Fibroblast of lung (primary cell): ENCODE data around the gene TUBA4A. TPM values are rescaled to one million over a fixed set of nuclear protein-coding genes. Genes with fewer than 3 reads are reported as not detected.

Experiments used
- DNase-seq, 2 donors: peaks; one replicate each; pipeline versions ENCODE4 v3.0.0 to v3.0.0-alpha.2; 2010; ENCODE audit warnings: low read depth in 2 of 2
- H2AFZ ChIP-seq: 2 replicates; pipeline ENCODE4 v1.5.1; 2012; ENCODE audit warnings: low read length, control low read depth, inconsistent platforms
- H3K27ac ChIP-seq: 2 replicates; pipeline ENCODE4 v1.5.1; 2011; ENCODE audit warnings: low read length, control low read depth; ENCODE audit not compliant: insufficient read depth
- H3K27me3 ChIP-seq: 2 replicates; pipeline ENCODE4 v1.5.1; 2011; ENCODE audit warnings: mild to moderate bottlenecking, low read length; ENCODE audit not compliant: control insufficient read depth, insufficient read depth
- H3K36me3 ChIP-seq: 2 replicates; pipeline ENCODE4 v1.5.1; 2011; ENCODE audit warnings: low read length; ENCODE audit not compliant: control insufficient read depth, insufficient read depth
- H3K4me1 ChIP-seq: 2 replicates; pipeline ENCODE4 v1.5.1; 2011; ENCODE audit warnings: low read length; ENCODE audit not compliant: control insufficient read depth, insufficient read depth; ENCODE audit errors: extremely low read depth
- H3K4me2 ChIP-seq: 2 replicates; pipeline ENCODE4 v1.5.1; 2011; ENCODE audit warnings: low read length, control low read depth; ENCODE audit not compliant: insufficient read depth; ENCODE audit errors: extremely low read depth
- H3K4me3 ChIP-seq, 4 experiments: fragments of 200-600 bp in 1 of 4; sonication (generic) in 1 of 4; replicated peaks in 1 of 4; 2 replicates each; pipeline ENCODE4 v1.5.1; 2011 to 2016; ENCODE audit warnings: low read length in 4 of 4, low read depth in 3 of 4, mild to moderate bottlenecking in 3 of 4, control low read depth in 2 of 4, inconsistent platforms in 1 of 4, mixed read lengths in 1 of 4; ENCODE audit not compliant: insufficient read depth in 1 of 4; ENCODE audit errors: control extremely low read depth in 1 of 4
- H3K79me2 ChIP-seq: 2 replicates; pipeline ENCODE4 v1.5.1; 2012; ENCODE audit warnings: mild to moderate bottlenecking, low read length, inconsistent platforms; ENCODE audit not compliant: control insufficient read depth, insufficient read depth
- H3K9ac ChIP-seq: 2 replicates; pipeline ENCODE4 v1.5.1; 2011; ENCODE audit warnings: mild to moderate bottlenecking, low read length, control low read depth; ENCODE audit not compliant: insufficient read depth
- H3K9me3 ChIP-seq: 2 replicates; pipeline ENCODE4 v1.5.1; 2012; ENCODE audit warnings: low read depth, low read length; ENCODE audit not compliant: control insufficient read depth, insufficient read depth
- H4K20me1 ChIP-seq: 2 replicates; pipeline ENCODE4 v1.5.1; 2011; ENCODE audit warnings: low read length; ENCODE audit not compliant: control insufficient read depth, insufficient read depth; ENCODE audit errors: extremely low read depth
- CTCF ChIP-seq, 2 donors: IDR thresholded peaks in 1 of 2; conservative IDR thresholded peaks in 1 of 2; 1 replicate in 1 of 2; 2 replicates in 1 of 2; pipeline ENCODE4 v1.5.1; 2011 to 2012; ENCODE audit warnings: low read length in 2 of 2, control low read depth in 1 of 2, inconsistent platforms in 1 of 2, low read depth in 1 of 2, mild to moderate bottlenecking in 1 of 2
- EZH2 ChIP-seq: IDR thresholded peaks from 2 replicates; pipeline ENCODE4 v1.5.1; 2012; ENCODE audit warnings: low read length, control low read depth, mild to moderate bottlenecking; ENCODE audit errors: missing control alignments
- polyA plus RNA-seq, 2 donors: library from polyadenylated mRNA; depleted of rRNA in 1 of 2; stranded (reverse) in 1 of 2; unstranded in 1 of 2; fragments of >200 nt; gene quantifications; 2 replicates each; pipeline ENCODE4 v1.2.1, GENCODE V29; 2011 to 2012; ENCODE audit warnings: missing spikeins in 1 of 2
- total RNA-seq: library from RNA; depleted of rRNA; stranded (reverse); fragments of >200 nt; gene quantifications from 2 replicates; pipeline ENCODE4 v1.2.1, GENCODE V29; 2014

The TUBA4A gene
- total and polyA plus RNA-seq, 2 donors (not counting 1 experiment from before 2014, with no cell fraction given), result 5.6 to 14.7 TPM

- H3K27ac ChIP-seq, result no peak overlapping the region
- H3K4me1 ChIP-seq, result peaks cover 8% of the 10 kb centered on the region
- no peak overlapping the region for H3K4me3 ChIP-seq
- H3K9ac ChIP-seq, result no peak overlapping the region
- no peaks in the 10 kb centered on the region for H4K20me1 ChIP-seq
- no peaks in the 10 kb centered on the region for H3K9me3 ChIP-seq
- no peak for DNase-seq
- TF ChIP-seq EZH2, result no peak
- TF ChIP-seq CTCF (conservative IDR thresholded peaks at IDR 0.05 in 1 of 2, IDR thresholded peaks at IDR 0.05 in 1 of 2; ENCODE audit: low read depth in 1 of 2, low read length in 2 of 2), result no peak
- no peak overlapping the region for H2AFZ ChIP-seq
- no peak overlapping the region for H3K4me2 ChIP-seq
- H3K36me3 ChIP-seq, result peaks cover 32% of the 10 kb centered on the region
- no peaks in the 10 kb centered on the region for H3K27me3 ChIP-seq
- H3K79me2 ChIP-seq, result no peaks in the 10 kb centered on the region
Observed at GRCh38 chr2:219213486-219214071, 40.1 kb downstream of the TUBA4A start.

- TF ChIP-seq CTCF (conservative IDR thresholded peaks at IDR 0.05 in 1 of 2, IDR thresholded peaks at IDR 0.05 in 1 of 2; ENCODE audit: low read depth in 1 of 2, low read length in 2 of 2), result no peak
- TF ChIP-seq EZH2, result no peak
- no peaks in the 10 kb centered on the region for H3K27me3 ChIP-seq
- no peak overlapping the region for H2AFZ ChIP-seq
- no peak overlapping the region for H3K9ac ChIP-seq
- no peak for DNase-seq
- no peaks in the 10 kb centered on the region for H4K20me1 ChIP-seq
- H3K36me3 ChIP-seq, result peaks cover 34% of the 10 kb centered on the region
- no peaks in the 10 kb centered on the region for H3K9me3 ChIP-seq
- H3K4me3 ChIP-seq, result no peak overlapping the region
- no peak overlapping the region for H3K27ac ChIP-seq
- H3K4me1 ChIP-seq, result peaks cover 12% of the 10 kb centered on the region
- H3K4me2 ChIP-seq, result no peak overlapping the region
- no peaks in the 10 kb centered on the region for H3K79me2 ChIP-seq
Observed at GRCh38 chr2:219213026-219213415, 40.7 kb downstream of the TUBA4A start.

- no peaks in the 10 kb centered on the region for H4K20me1 ChIP-seq
- peaks cover 2% of the 10 kb centered on the region for H3K79me2 ChIP-seq
- no peak overlapping the region for H3K4me2 ChIP-seq
- no peaks in the 10 kb centered on the region for H3K27me3 ChIP-seq
- H3K4me1 ChIP-seq, result peaks cover 16% of the 10 kb centered on the region
- H3K9ac ChIP-seq, result no peak overlapping the region
- H3K4me3 ChIP-seq, result no peak overlapping the region
- no peaks in the 10 kb centered on the region for H3K9me3 ChIP-seq
- H2AFZ ChIP-seq, result no peak overlapping the region
- DNase-seq, result no peak
- H3K36me3 ChIP-seq, result peaks cover 33% of the 10 kb centered on the region
- no peak overlapping the region for H3K27ac ChIP-seq
- TF ChIP-seq CTCF (conservative IDR thresholded peaks at IDR 0.05 in 1 of 2, IDR thresholded peaks at IDR 0.05 in 1 of 2; ENCODE audit: low read depth in 1 of 2, low read length in 2 of 2) (no peak), EZH2 (no peak)
Observed at GRCh38 chr2:219210886-219211362, 42.8 kb downstream of the TUBA4A start.
